OCI-LY7 (cell line): Measurements from ENCODE around the gene CABLES1.

Experiments used
- EZH2phosphoT487 ChIP-seq: fragments of 200-600 bp; sonication (generic); IDR thresholded peaks from 2 replicates; pipeline ENCODE4 v1.6.1; 2018; ENCODE audit warnings: low read depth, borderline replicate concordance, mild to moderate bottlenecking, mixed run types, antibody characterized with exemption, low read length, moderate library complexity, mixed read lengths
- TF ChIP-seq, protein P1 (sequence below): fragments of 200-600 bp; sonication (generic); conservative IDR thresholded peaks from 2 replicates; pipeline ENCODE4 v1.5.1; 2014; ENCODE audit warnings: mild to moderate bottlenecking, antibody characterized with exemption, low read length, moderate library complexity, mixed read lengths

DNA sequence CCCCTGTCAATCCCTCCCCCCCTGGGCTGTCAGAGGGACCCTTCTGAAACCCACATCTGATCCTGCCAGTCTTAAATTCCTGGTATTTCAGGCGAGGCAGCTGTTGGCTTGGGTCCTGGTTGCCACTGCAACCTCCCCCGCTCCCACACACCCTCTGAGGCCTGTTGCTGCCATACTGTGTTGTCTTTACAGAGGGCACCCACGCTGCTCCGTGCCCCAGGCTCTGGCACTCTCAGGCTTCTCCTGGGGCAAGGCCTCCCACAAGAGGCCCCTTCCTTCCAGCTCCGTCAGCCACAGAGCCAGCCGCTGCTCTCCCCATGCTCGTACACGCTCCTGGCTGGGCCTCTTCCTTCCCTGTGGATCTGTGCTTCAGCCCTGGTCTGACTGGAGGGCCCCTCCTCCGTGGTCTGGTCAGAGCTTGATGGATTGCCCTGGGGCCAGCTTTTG, 8.6 kb downstream of the CABLES1 start:
- TF ChIP-seq EZH2phosphoT487: no peak
- TF ChIP-seq, protein P1, sequence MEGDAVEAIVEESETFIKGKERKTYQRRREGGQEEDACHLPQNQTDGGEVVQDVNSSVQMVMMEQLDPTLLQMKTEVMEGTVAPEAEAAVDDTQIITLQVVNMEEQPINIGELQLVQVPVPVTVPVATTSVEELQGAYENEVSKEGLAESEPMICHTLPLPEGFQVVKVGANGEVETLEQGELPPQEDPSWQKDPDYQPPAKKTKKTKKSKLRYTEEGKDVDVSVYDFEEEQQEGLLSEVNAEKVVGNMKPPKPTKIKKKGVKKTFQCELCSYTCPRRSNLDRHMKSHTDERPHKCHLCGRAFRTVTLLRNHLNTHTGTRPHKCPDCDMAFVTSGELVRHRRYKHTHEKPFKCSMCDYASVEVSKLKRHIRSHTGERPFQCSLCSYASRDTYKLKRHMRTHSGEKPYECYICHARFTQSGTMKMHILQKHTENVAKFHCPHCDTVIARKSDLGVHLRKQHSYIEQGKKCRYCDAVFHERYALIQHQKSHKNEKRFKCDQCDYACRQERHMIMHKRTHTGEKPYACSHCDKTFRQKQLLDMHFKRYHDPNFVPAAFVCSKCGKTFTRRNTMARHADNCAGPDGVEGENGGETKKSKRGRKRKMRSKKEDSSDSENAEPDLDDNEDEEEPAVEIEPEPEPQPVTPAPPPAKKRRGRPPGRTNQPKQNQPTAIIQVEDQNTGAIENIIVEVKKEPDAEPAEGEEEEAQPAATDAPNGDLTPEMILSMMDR: no peak
